Bronchial epithelial cell (primary cell): Measurements from ENCODE around the gene CADM2. TPM values are rescaled to one million over a fixed set of nuclear protein-coding genes. Genes with fewer than 3 reads are reported as not detected.

Experiments used
- DNase-seq: peaks from one replicate; pipeline ENCODE4 v3.0.0-alpha.2; 2010; ENCODE audit warnings: low read depth
- FAIRE-seq: peaks from 2 replicates; lab custom pipeline; 2011; peaks lifted over from hg19 to GRCh38; lab: Jason Lieb, UNC
- H3K27me3 ChIP-seq: 2 replicates; pipeline ENCODE4 v1.5.1; 2011; ENCODE audit warnings: low read length; ENCODE audit not compliant: control insufficient read depth, insufficient read depth
- H3K36me3 ChIP-seq: 2 replicates; pipeline ENCODE4 v1.5.1; 2011; ENCODE audit warnings: low read length; ENCODE audit not compliant: control insufficient read depth, insufficient read depth
- H3K4me3 ChIP-seq: 2 replicates; pipeline ENCODE4 v1.5.1; 2011; ENCODE audit warnings: mild to moderate bottlenecking, low read depth, low read length, control low read depth
- CTCF ChIP-seq: IDR thresholded peaks from 2 replicates; pipeline ENCODE4 v1.5.1; 2011; ENCODE audit warnings: mild to moderate bottlenecking, moderate library complexity, low read length, control low read depth, inconsistent platforms; ENCODE audit not compliant: insufficient read depth, severe bottlenecking
- total RNA-seq: library from RNA; depleted of rRNA; stranded (reverse); fragments of >200 nt; gene quantifications from 2 replicates; pipeline ENCODE4 v1.2.1, GENCODE V29; 2014

Gene CADM2
- total RNA-seq, 1 donor from 2014 or later, result under 0.01 TPM

- no peak for DNase-seq
- Histone ChIP-seq H3K27me3 (no peaks in the 10 kb centered on the region), H3K4me3 (no peak overlapping the region), H3K36me3 (no peaks in the 10 kb centered on the region)
- no peak for TF ChIP-seq CTCF
- FAIRE-seq, result no peak
Measured at GRCh38 chr3:85539232-85539631, 580.4 kb downstream of the CADM2 start.

GRCh38 chr3:85554153-85554552 is 595.4 kb downstream of the CADM2 start:
- TF ChIP-seq CTCF, result no peak
- FAIRE-seq (no peak), DNase-seq (no peak)
- Histone ChIP-seq H3K27me3 (no peaks in the 10 kb centered on the region), H3K4me3 (no peak overlapping the region), H3K36me3 (no peaks in the 10 kb centered on the region)

GRCh38 chr3:85560088-85560785 is 601.4 kb downstream of the CADM2 start:
- no peaks in the 10 kb centered on the region for H3K27me3 ChIP-seq
- H3K36me3 ChIP-seq, result no peaks in the 10 kb centered on the region
- no peak overlapping the region for H3K4me3 ChIP-seq
- no peak for FAIRE-seq
- peak; percentile 46 for DNase-seq
- no peak for TF ChIP-seq CTCF

GRCh38 chr3:85567071-85567676 is 608.4 kb downstream of the CADM2 start:
- H3K36me3 ChIP-seq, result no peaks in the 10 kb centered on the region
- H3K27me3 ChIP-seq, result no peaks in the 10 kb centered on the region
- peak; percentile 66 for TF ChIP-seq CTCF
- FAIRE-seq (no peak), DNase-seq (peak; percentile 50)
- H3K4me3 ChIP-seq, result no peak overlapping the region

GRCh38 chr3:85570819-85571218 is 612.0 kb downstream of the CADM2 start:
- H3K4me3 ChIP-seq, result no peak overlapping the region
- no peaks in the 10 kb centered on the region for H3K36me3 ChIP-seq
- no peak for TF ChIP-seq CTCF
- FAIRE-seq (no peak), DNase-seq (no peak)
- H3K27me3 ChIP-seq, result no peaks in the 10 kb centered on the region
